Fibroblast of gingiva (primary cell): ENCODE data around the gene UIMC1.
A peak's percentile ranks its signal among the peaks of the same experiment; 100 is the strongest.
"Not testable (repeated sequence)": the region's sequence is repeated elsewhere in the genome, so short reads cannot be mapped to it uniquely, and the experiment has no call there.

ENCODE experiments used
- DNase-seq: peaks from one replicate; pipeline ENCODE4 v3.0.0-alpha.2; 2011; ENCODE audit warnings: low read depth

Gene UIMC1

GRCh38 chr5:177005619-177006264, 837 bp downstream of the UIMC1 start:
- DNase-seq, result peak; percentile 69

GRCh38 chr5:177004961-177005360, 1.6 kb downstream of the UIMC1 start:
- DNase-seq, result no peak

GRCh38 chr5:177003649-177004048, 2.9 kb downstream of the UIMC1 start:
- DNase-seq, result no peak

GRCh38 chr5:176999526-176999925, 7.1 kb downstream of the UIMC1 start:
- not testable (repeated sequence) for DNase-seq

- DNase-seq, result no peak
Observed at GRCh38 chr5:176998828-176999227, 7.8 kb downstream of the UIMC1 start.

- DNase-seq, result no peak
Observed at GRCh38 chr5:176996780-176997179, 9.8 kb downstream of the UIMC1 start.

GRCh38 chr5:176995896-176996767, 10.4 kb downstream of the UIMC1 start:
- DNase-seq, result peak; percentile 56

GRCh38 chr5:176995122-176995490, 11.5 kb downstream of the UIMC1 start:
- no peak for DNase-seq

- peak; percentile 19 for DNase-seq
Observed at GRCh38 chr5:176994460-176995121, 12.0 kb downstream of the UIMC1 start.

- not testable (repeated sequence) for DNase-seq
Observed at GRCh38 chr5:176993081-176993480, 13.5 kb downstream of the UIMC1 start.

GRCh38 chr5:176987583-176987982, 19.0 kb downstream of the UIMC1 start:
- DNase-seq, result no peak

GRCh38 chr5:176986280-176986679, 20.3 kb downstream of the UIMC1 start:
- DNase-seq, result no peak

- DNase-seq, result no peak
Observed at GRCh38 chr5:176985516-176985915, 21.1 kb downstream of the UIMC1 start.

GRCh38 chr5:176984176-176984575, 22.4 kb downstream of the UIMC1 start:
- DNase-seq, result not testable (repeated sequence)

GRCh38 chr5:176983593-176983992, 23.0 kb downstream of the UIMC1 start:
- not testable (repeated sequence) for DNase-seq

- DNase-seq, result not testable (repeated sequence)
Observed at GRCh38 chr5:176983112-176983511, 23.5 kb downstream of the UIMC1 start.

GRCh38 chr5:176980818-176981217, 25.8 kb downstream of the UIMC1 start:
- no peak for DNase-seq

- no peak for DNase-seq
Observed at GRCh38 chr5:176979669-176980068, 26.9 kb downstream of the UIMC1 start.

GRCh38 chr5:176965633-176966032, 40.9 kb downstream of the UIMC1 start:
- DNase-seq, result no peak

GRCh38 chr5:176959051-176959450, 47.5 kb downstream of the UIMC1 start:
- DNase-seq, result no peak

GRCh38 chr5:176956756-176957155, 49.8 kb downstream of the UIMC1 start:
- DNase-seq, result no peak

GRCh38 chr5:176955895-176956294, 50.7 kb downstream of the UIMC1 start:
- DNase-seq, result no peak

GRCh38 chr5:176954050-176954449, 52.5 kb downstream of the UIMC1 start:
- no peak for DNase-seq
